ENCODE results near the gene ARHGAP26. TPM values are rescaled to one million over a fixed set of nuclear protein-coding genes. Genes with fewer than 3 reads are reported as not detected.

The ARHGAP26 gene
- total RNA-seq, 1 donor from 2014 or later, result 20.1 TPM

DNA sequence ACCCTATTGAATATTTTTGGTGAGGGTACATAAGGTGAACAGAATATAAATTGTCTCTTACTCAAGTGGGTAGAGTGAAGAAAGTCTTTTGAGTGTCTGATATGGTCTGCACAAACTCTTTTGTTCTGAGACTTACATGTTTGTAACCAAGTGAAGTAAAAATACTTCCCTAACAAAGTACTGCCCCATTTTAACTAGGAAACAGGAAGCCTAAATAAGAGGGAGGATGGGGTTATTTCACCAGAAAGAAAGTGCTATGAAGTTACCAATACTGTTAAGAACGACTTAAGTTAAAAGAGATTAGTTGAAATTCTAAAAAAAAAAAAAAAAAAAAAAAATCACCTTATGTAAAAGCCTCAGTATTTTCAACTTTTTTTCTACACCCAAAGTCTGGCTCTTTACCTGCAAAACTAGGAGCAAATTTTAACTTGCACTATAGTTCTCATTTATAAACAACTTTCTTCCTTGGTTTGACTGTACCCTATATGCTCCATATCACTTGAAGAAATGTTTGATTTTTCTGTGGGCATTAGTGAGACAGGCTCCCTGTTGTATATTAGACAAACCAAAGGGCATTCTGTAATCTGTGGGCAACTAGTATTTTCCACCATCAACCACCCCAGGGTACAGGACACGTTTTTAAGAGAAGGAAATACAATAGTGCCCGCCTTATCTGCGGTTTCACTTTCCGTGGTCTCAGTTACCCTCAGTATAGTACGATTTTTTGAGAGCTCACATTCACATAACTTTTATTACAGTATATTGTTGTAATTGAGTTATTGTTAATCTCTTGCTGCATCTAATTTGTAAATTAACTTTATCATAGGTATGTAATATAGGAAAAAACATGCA is 505.6 kb downstream of the ARHGAP26 start:
- H3K4me3 Mint-ChIP-seq (ENCODE audit: unreplicated experiment), result no peak overlapping the region
- H3K36me3 Mint-ChIP-seq (ENCODE audit: unreplicated experiment), result no peaks in the 10 kb centered on the region

DNA sequence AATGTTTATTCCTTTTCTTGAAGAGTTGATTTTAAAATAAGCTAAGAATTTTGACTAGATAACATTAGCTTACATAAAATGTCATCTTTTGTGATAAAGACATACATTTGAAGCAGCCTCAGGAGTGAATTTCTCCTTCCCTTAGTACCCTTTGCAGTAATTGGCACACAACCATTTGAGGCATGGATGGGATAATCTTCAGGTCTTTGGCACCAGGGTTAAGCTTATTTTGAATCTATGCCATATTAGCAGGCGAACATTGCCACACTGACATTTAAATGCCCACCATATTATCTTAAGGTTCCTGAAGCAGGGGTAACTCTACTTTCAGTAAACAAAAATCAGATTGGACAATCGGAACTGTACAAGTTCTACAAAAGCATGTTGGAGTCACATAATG is 507.4 kb downstream of the ARHGAP26 start:
- H3K36me3 Mint-ChIP-seq (ENCODE audit: unreplicated experiment), result no peaks in the 10 kb centered on the region
- DNase-seq, result no peak
- H3K4me3 Mint-ChIP-seq (ENCODE audit: unreplicated experiment), result no peak overlapping the region
- TF ChIP-seq, protein P1, sequence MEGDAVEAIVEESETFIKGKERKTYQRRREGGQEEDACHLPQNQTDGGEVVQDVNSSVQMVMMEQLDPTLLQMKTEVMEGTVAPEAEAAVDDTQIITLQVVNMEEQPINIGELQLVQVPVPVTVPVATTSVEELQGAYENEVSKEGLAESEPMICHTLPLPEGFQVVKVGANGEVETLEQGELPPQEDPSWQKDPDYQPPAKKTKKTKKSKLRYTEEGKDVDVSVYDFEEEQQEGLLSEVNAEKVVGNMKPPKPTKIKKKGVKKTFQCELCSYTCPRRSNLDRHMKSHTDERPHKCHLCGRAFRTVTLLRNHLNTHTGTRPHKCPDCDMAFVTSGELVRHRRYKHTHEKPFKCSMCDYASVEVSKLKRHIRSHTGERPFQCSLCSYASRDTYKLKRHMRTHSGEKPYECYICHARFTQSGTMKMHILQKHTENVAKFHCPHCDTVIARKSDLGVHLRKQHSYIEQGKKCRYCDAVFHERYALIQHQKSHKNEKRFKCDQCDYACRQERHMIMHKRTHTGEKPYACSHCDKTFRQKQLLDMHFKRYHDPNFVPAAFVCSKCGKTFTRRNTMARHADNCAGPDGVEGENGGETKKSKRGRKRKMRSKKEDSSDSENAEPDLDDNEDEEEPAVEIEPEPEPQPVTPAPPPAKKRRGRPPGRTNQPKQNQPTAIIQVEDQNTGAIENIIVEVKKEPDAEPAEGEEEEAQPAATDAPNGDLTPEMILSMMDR (IDR thresholded peaks at IDR 0.05; ENCODE audit: partially characterized antibody, unreplicated experiment), result no peak
- no peaks in the 10 kb centered on the region for H3K4me1 Mint-ChIP-seq (ENCODE audit: low read depth, unreplicated experiment)
- H3K27ac Mint-ChIP-seq (ENCODE audit: unreplicated experiment), result no peak overlapping the region
- no peaks in the 10 kb centered on the region for H3K9me3 Mint-ChIP-seq (ENCODE audit: unreplicated experiment)
- no peaks in the 10 kb centered on the region for H3K27me3 Mint-ChIP-seq (ENCODE audit: unreplicated experiment)

More for the DNA sequence above, 505.6 kb downstream of the ARHGAP26 start:
- no peaks in the 10 kb centered on the region for H3K27me3 Mint-ChIP-seq (ENCODE audit: unreplicated experiment)
- TF ChIP-seq, protein P1 (IDR thresholded peaks at IDR 0.05; ENCODE audit: partially characterized antibody, unreplicated experiment), result no peak
- H3K27ac Mint-ChIP-seq (ENCODE audit: unreplicated experiment), result no peak overlapping the region
- no peaks in the 10 kb centered on the region for H3K4me1 Mint-ChIP-seq (ENCODE audit: low read depth, unreplicated experiment)
- no peaks in the 10 kb centered on the region for H3K9me3 Mint-ChIP-seq (ENCODE audit: unreplicated experiment)
- DNase-seq, result no peak

Other genes starting within 250 kb of the ARHGAP26 start
- not detected for gene FGF1, start 84.3 kb upstream of the ARHGAP26 start, total RNA-seq (ENCODE audit: unreplicated experiment)

Data from glutamatergic neuron (in vitro differentiated cells).